ENCODE data around the gene MICALL1.

- TF ChIP-seq NFE2L2 (IDR thresholded peaks at IDR 0.05; ENCODE audit: low read depth, low read length) (no peak), MAFK (IDR thresholded peaks at IDR 0.05; ENCODE audit: low read depth, low read length) (no peak), FOS (IDR thresholded peaks at IDR 0.05; ENCODE audit: low read depth, low read length) (no peak), POLR2A (IDR thresholded peaks at IDR 0.05; ENCODE audit: low read depth, low read length) (no peak), SMC3 (IDR thresholded peaks at IDR 0.05; ENCODE audit: low read depth, low read length) (no peak), CEBPB (IDR thresholded peaks at IDR 0.05; ENCODE audit: low read depth, low read length) (no peak)
- TF ChIP-seq, protein P1, sequence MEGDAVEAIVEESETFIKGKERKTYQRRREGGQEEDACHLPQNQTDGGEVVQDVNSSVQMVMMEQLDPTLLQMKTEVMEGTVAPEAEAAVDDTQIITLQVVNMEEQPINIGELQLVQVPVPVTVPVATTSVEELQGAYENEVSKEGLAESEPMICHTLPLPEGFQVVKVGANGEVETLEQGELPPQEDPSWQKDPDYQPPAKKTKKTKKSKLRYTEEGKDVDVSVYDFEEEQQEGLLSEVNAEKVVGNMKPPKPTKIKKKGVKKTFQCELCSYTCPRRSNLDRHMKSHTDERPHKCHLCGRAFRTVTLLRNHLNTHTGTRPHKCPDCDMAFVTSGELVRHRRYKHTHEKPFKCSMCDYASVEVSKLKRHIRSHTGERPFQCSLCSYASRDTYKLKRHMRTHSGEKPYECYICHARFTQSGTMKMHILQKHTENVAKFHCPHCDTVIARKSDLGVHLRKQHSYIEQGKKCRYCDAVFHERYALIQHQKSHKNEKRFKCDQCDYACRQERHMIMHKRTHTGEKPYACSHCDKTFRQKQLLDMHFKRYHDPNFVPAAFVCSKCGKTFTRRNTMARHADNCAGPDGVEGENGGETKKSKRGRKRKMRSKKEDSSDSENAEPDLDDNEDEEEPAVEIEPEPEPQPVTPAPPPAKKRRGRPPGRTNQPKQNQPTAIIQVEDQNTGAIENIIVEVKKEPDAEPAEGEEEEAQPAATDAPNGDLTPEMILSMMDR (conservative IDR thresholded peaks at IDR 0.05; ENCODE audit: low read depth, low read length): no peak
Observed at GRCh38 chr22:37931893-37932389, 25.8 kb downstream of the MICALL1 start.
